ENCODE measurements around the gene LONP2.

- TF ChIP-seq CTCF (conservative IDR thresholded peaks at IDR 0.05): no peak
- TF ChIP-seq ZFX (IDR thresholded peaks at IDR 0.05): no peak
These were observed 33.1 kb downstream of the LONP2 start for GRCh38 chr16:48277158-48277557.
